Ramos (cell line): ENCODE measurements around the gene KRT3.
"Not testable (repeated sequence)": the region's sequence is repeated elsewhere in the genome, so short reads cannot be mapped to it uniquely, and the experiment has no call there.

ENCODE experiments used
- in situ Hi-C: fragments of 300-500 bp; cut with MboI; formaldehyde crosslinking; loops from one replicate; pipeline ENCODE4 v1.14.3; 2022; ENCODE audit warnings: low sequenced_read_pairs; ENCODE audit not compliant: unreplicated experiment

KRT3 gene

GRCh38 chr12:52766351-52767019, 29.4 kb downstream of the KRT3 start:
- in situ Hi-C loops: no loop called here

DNA sequence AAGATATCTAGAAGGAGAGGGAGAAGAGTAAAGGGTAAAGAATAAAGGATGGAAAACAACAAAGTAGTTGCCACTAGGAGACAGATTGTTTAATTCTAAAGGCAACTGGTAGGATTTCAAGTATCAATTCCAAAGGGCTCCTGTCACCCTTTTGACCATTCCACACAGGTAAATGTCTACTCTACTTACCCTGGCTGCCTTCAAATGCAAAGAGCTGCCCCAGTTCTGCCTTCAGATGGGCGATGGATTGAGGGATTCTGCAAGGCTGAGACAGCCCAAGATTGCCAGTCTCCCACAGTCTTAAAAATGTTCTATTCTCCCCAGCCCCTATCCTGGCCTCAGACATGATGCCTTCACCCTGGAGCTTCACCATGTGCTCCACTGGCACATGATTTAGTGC, 30.2 kb downstream of the KRT3 start:
- in situ Hi-C loops: no loop called here

- in situ Hi-C loops: no loop called here
Observed at GRCh38 chr12:52763991-52764390, 31.9 kb downstream of the KRT3 start.

DNA sequence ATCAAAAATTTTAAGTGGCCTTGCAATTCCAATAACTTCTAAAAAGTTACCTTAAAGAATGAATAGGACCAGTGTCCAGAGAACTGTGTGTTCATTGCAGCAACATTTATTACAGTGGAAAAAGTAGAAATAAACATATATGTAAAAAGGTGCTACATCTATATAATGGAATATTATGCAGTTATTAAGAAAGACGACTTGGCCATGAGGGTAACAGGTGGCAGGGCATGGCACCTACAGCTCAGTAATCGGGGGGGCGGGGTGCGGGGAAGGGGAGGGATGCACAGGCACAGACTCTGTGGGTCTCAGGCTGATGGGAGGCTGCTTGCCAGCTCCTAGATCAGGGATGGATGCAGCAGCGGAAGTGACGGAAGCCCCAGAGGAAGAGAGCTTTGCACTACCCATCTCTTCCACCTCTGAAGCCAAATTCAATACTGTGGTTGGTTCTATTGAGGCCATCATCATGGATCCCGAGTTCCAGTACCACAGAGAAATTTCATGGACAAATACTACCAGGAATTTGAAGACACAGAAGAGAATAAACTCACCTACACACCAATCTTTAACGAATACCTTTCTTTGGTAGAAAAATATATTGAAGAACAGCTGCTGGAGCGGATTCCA, 32.8 kb downstream of the KRT3 start:
- in situ Hi-C loops: no loop called here

DNA sequence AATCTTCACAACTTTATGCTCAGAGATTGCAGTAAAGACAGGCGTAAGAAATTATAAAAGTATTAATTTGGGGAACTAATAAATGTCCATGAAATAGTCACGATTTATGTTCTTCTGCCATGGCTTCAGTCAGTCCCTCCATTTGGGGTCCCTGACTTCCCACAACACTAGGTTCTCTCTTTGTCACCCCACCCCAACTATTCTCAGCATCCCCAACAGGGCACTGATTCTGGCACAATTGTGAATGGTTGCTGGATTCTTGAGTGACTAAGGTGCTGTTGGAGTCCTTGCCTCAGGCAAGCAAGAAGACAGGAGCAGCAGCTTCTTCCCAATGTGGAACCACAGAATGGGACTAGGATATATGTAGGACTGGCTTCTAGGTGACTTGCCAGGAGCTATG, 34.1 kb downstream of the KRT3 start:
- in situ Hi-C loops: no loop called here

- in situ Hi-C loops: not testable (repeated sequence)
Observed at GRCh38 chr12:52761218-52761617, 34.7 kb downstream of the KRT3 start.

- in situ Hi-C loops: no loop called here
Observed at GRCh38 chr12:52760623-52761022, 35.3 kb downstream of the KRT3 start.

- in situ Hi-C loops: no loop called here
Observed at GRCh38 chr12:52759695-52760094, 36.2 kb downstream of the KRT3 start.

DNA sequence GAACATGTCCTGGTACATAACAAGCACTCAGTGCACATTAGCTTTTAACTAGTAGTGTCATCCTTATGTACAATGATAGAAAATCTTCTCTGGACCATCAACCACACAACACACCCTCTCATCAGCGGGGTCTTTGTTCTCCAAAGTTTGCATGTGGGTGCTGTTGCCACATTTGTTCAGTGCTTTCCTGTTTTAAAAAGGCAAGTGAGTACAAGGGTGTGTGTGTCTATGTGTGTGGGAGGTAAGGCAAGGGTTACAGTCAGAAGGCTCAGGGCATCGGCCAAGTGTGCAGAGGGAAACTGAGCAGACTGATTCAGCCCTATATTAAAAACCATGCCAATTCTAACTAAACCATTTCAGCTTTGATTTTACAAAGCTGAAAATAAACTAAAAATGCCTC, 36.7 kb downstream of the KRT3 start:
- in situ Hi-C loops: no loop called here

- in situ Hi-C loops: no loop called here
Observed at GRCh38 chr12:52757449-52758176, 38.3 kb downstream of the KRT3 start.

DNA sequence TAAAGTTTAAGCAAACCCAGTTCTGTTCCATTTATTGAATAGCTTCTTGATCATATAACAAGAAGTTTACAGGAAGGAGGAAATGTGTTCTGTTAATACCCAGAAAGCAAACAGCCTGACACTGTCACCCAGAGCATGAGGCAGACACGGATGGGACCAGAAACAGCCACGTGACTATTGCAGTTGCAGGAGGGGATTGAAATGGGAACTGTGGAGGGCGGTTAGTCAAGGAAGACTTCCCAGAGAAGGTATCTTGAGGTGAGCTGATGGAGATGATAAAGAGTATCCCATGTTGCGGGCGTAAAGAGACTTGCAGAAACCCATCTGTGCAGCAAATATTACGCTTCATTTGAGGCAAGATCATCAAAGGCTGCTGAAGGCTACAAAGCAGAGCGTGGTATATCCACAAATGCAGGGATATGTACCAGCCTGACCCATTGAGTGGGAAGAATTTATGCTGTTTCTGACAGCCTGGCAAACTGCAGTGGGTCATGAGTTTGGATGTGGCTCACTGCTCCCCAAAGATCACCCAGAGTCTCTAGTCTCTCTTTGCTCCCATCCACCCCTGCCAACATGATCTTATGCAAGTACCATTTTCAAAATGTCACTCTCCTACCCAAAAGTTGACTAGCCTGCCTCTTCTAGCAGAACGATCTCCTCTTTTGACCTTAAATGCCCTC, 39.5 kb downstream of the KRT3 start:
- in situ Hi-C loops: no loop called here

DNA sequence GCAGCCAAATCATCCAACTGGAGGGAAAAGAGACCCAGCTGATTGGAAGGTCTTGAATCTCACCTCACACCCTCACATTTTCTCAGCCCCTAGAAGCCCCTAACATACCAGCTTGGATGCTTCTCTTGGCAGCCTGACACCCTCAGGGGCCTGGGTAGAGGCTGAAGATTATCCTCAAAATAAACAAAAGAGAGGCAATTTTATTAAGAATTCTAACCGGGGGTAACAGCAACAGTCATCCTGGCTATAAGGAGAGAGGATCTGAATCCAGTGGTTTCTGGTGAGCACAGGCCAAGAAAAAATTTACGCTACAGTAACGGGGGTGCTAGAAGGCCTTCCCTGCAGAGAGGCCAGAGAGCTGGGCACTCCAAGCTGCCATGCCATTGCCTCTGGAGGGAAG, 40.4 kb downstream of the KRT3 start:
- in situ Hi-C loops: no loop called here

GRCh38 chr12:52754135-52754534, 41.8 kb downstream of the KRT3 start:
- in situ Hi-C loops: no loop called here

DNA sequence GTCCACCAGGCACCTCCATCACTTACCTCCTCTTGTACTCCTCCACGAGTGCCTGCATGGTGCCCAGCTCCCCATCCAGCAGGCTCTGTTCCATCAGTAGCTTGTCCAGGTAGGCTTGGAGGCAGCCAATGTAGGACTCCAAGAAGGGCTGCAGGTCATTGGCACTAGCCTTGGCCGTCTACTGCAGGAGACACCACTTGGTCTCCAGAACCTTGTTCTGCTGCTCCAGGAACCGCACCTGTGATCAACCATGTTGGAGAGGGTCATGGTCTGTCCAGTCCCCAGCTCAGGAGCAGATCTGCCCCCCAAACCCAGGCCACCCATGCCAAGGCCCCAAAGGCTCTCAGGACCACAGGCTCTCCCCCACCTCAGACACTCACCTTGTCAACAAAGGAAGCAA, 42.6 kb downstream of the KRT3 start:
- in situ Hi-C loops: no loop called here

- in situ Hi-C loops: no loop called here
Observed at GRCh38 chr12:52752516-52752915, 43.4 kb downstream of the KRT3 start.

- in situ Hi-C loops: no loop called here
Observed at GRCh38 chr12:52751795-52752194, 44.1 kb downstream of the KRT3 start.

DNA sequence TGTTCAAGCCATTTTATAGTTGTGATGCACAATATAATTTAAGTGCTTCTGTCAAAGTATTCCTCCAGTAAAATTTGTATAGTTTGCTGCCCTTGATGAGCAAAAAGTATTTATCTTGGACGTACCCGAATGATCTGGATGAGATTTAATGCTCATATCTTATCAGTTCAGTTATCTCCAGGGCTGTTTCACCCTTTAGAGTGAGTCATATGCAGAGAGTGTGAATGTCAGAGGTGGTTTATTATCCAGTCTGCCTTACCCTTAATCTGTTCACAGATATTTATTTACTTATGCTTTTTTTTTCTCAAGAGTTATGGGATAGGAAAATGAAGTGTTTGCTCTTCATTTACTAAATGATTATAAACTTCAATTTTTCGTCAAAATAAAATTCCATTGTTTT, 45.4 kb downstream of the KRT3 start:
- in situ Hi-C loops: not testable (repeated sequence)

GRCh38 chr12:52749827-52750226, 46.1 kb downstream of the KRT3 start:
- in situ Hi-C loops: no loop called here

- in situ Hi-C loops: no loop called here
Observed at GRCh38 chr12:52748578-52748977, 47.3 kb downstream of the KRT3 start.

GRCh38 chr12:52745554-52745953, 50.4 kb downstream of the KRT3 start:
- in situ Hi-C loops: no loop called here
